Measurements from ENCODE around the gene SCFD2.

The SCFD2 gene

DNA sequence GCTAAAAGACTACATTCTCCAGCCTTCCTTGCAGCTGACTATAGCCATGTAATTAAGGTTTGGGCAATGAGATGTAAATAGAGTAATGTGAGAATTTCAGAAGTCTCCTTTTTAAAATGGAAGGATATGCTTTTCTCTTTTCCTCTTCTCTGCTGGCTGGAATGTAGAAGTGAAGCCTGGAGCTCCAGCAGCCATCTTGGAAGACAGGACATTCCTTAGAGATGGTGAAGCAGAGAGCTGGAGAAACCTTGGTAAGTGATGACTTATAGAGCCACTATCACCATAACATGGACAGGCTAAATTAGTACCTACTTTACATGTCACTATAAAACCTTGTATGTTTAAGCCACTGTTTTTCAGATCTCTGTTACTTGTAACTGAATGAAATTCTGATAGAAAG is 455.7 kb downstream of the SCFD2 start:
- no peak for DNase-seq

DNA sequence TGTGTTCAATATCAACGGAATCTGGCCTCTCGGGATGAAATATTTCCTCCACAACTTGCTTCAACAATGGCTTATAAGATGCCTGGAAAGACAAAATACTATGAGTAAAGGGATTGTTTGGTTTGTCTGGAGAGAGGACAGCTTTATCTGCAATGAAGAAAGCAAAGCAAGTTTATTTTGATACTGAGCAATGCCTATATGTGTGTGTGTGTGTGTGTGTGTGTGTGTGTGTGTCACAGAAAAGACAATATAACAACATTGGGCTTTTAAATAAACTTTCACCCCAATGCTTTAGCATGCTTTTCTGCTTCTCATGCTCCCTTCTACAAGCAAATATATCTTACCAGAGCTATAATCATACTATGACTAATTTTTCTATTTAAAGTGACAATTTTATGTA is 458.4 kb downstream of the SCFD2 start:
- DNase-seq = no peak

DNA sequence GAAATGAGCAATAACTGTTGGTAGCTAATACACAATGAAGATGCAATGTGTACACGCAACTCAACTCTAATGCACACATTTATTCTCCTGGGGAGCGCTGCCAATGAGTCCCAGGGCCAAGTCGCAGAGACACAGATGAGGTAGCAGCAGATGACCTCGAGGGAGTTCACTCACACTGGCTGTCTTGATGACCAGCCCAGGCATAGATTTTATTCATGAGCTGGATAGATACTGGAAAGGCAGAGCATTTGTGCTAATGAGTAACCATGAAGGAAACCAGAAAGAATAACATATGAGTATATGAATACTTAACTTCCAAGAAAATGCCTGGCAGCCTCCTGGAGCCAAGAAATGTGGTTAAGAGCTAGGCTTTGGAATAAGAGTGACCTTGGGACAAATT is 461.4 kb downstream of the SCFD2 start:
- DNase-seq = no peak

DNA sequence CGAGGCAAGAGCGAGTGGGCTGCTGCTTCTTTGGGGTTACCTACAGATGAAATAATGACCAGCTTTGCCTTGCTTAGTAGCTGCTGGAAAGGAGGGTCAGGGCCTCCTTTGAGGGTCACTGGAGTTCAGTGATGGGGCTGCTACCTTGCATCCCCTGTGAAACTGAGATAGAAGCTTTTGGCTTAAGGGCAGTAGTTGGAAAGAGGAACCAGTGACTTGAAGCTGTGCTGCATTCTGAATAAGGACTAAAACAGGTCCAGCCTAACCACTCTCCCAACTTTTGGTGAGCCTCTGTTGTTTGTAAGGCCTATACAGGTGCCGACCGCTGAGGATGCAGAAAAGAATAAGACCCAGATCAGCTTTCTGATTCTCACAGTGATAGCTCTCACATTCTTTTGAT is 462.6 kb downstream of the SCFD2 start:
- no peak for DNase-seq

DNA sequence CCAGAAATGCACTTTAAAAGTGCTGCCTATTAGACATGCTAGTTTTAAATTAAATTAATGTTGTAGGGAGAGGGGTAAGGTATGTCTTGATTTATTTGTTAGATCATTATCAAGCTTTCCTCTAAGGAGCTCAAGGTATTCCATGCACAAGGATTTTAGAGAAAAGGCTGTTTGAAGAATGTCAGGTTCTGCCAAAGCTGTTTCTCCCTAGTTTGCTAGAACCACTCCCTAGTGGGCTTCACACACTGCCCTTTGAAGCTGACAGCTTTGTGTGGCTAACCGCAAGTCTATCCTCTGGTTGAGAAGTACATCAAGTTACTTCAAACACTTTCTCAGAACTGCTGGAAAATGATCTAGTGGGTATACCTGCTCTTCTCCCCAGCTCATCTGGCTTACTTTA is 471.4 kb downstream of the SCFD2 start:
- no peak for DNase-seq

DNA sequence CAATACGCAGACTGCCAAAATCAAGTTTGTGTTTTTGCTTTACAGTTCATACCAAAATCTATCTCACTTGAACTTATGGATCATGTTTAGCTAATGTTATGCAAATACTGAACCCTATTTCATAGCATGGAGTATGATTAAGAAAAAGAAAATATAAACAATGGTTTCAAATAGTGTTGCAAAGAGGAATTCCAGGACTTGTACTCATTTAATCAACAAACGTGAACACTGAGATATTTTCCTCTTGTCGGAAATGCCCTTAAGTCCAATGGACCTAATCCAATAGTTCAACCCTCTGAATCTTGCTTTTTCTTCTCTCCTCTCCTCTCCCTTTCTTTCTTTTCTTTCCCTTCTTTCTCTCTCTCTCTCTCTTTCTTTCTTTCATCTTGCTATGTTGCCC is 473.0 kb downstream of the SCFD2 start:
- no peak for DNase-seq

DNA sequence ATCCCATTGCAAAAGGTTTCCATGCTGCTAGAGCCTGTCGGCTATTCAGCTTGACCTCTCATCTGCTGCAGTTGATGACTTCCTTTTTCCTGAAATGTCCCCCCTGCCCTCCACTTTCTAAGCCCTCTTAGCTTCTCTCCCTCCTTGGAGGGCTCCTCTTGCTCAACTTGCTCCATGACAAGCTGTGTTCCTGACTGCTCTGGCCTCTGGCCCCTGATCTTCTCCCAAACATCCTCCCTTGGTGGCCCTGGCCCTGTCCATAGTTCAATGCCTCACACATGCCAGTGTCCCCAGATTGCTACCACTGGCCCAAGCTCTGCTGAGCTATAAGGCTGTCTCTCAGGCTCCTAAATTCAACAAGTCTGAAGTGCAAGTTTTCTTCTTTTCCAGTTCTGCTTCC is 474.1 kb downstream of the SCFD2 start:
- DNase-seq = no peak

DNA sequence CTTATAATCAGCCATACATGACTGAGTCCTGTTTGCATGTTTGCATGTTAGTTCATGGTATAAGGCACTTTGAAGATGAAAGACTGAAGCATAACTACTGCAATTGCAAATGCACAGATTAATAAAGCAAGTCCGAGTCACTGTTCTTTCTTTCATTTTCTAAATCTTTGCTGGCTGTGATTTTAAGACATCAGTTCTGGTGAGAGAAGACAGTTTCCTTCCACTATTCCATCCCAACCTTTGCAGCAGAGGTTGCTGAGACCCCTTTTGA is 475.4 kb downstream of the SCFD2 start:
- DNase-seq = no peak

DNA sequence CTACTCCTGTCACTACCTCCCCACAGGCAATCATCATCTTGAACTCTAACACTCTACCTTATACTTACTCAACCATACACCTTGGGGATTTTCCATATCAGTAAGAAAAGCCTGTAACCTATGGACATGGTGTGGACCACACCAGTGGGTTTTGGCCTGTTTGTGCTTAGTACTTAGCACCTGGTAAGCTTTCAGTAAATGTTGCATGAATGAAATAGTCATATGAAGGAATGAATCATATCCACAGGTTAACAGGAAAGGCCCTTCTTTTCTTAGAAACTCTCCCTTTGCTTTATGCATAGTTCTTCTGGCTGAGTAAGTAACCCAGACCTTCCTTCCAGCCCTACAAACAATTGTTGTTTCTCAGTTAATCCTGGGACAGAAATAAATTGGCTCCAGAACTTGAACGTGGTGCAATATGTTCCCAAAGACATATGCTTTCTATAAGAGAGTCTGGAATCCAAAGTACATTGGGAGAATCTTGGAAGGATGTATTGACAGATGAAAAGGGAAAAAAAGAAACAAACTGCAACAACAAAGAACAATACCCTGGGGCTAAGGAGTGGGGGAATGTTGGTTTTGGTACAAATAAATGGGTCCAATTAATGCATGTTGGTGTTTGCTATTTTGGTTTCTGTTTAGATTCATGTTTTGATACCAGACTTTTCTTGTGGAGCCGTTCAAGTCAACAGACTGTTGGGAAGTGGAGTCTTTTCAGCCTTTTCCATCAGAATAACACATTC is 475.9 kb downstream of the SCFD2 start:
- DNase-seq = peak in 1 of 2 experiments; percentile 23

DNA sequence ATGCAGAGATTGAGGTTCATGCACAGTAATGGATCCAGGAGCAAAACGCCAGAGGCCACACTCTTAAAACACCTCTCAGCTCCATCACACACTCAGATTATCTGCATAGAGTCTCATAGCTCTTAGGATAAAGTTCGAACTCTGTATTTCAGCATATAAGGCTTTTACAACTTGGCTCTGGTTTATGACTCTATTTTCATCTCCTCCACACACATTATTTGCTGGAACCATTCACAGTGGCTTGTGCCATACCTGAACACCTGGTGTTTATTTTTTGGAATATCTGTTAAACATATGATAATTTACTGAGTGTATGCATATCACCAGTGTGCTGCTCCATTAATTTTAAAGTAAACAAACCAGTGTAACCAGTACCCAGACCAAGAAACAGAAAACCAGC is 476.5 kb downstream of the SCFD2 start:
- peak in 1 of 2 experiments; percentile 50 for DNase-seq

DNA sequence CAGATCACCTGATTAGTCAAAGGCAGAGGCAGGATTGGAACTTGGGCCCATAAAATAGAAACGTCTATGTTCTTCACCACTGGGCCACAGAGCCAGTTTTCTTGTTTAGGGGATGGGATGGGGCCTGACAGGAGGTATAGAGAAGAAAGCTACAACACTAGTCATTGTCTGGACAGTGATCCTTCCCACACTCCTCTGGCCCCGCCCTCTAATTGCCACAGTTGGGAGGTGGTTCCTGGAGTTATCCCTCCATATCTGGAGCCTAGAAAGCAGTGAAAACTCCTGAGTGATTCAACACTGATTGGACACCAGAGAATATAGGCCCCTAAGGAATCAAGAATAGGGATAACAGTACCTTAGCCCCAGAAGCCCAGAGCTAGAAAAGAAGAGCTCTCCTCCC is 480.9 kb downstream of the SCFD2 start:
- no peak for DNase-seq

DNA sequence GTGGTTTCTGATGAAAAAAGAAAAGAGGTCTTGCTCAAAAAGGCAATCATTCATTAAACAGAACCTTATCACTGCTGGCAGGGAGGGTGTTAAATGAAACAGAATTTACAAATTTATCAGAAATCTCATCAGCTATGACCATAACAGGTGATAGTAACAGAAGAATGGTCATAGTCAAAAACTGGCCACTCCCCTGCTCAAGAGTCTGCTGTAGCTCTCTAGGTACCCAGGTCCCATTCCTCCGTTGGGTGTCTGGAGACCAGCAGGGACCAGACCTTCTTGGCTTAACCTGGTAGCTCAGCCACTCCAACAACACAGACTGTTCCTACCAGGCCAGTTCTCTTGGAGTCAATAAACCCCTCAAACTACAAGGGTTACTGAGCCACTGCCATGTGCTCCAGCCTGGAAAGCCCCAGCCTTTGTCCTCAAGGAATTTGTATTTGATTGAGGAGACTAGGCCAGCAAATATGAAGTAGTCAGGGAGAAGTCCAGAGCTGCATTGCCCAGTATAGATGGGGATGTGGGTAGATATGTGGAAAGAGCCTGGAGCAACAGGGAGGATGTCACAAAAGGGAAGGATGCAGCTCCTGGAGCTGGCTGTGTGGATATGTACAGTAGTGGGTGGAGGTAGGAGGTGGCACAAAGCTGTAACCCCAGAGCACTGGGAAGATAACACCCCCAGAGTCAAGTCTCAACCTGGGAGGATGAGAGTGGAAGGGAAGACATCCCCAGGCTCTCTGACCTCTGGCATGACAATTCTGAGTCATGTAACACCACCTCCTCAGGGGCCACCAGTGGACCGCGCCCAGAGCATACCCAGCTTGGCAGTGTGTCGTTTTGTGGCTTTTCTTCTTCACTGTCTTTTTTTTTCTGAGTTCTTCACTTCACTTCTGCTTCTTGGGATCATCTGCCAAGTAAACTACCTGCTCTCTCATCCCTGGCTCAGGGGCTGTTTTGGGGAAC is 481.9 kb downstream of the SCFD2 start:
- no peak for DNase-seq

DNA sequence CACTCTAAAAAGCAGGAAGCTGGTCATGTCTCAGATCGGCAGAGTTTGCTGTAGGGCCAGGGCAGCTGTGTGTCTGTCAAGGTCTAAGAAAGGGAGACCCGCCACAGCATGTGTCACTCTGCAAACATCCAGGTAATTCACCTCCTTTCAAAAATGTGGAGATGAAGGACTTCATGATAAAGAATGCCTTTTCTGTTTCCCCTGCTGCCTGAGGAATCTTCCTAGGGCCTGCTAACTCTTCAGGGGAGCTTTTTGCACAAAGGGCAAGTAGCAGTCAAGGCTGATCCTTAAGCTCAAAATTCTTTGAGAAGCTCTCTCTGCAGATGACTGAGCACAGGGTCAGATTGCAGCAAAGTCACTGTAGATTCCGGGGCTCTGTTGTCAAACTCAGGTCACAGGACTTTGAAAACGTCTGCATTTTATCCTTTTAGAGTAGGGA is 482.7 kb downstream of the SCFD2 start:
- DNase-seq = no peak

DNA sequence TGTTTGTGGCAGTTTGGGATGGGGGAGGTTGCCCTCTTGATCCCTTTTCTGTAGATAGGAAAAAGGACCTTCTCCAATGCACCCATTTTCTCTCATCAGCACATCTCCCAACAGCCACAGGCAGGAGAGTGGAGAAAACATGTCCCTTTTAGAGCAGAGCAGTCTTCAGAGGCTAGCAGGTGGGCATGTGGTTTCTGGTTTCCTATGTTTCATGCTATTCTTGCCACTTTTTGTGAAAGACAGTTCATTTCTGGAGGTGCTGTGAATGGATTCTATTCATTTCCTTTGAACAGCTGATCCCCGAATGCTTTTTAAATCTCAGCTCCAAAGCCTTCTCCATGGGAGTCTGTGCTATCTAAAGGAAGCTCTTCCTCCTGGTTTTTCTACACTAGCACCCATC is 484.9 kb downstream of the SCFD2 start:
- DNase-seq = no peak

DNA sequence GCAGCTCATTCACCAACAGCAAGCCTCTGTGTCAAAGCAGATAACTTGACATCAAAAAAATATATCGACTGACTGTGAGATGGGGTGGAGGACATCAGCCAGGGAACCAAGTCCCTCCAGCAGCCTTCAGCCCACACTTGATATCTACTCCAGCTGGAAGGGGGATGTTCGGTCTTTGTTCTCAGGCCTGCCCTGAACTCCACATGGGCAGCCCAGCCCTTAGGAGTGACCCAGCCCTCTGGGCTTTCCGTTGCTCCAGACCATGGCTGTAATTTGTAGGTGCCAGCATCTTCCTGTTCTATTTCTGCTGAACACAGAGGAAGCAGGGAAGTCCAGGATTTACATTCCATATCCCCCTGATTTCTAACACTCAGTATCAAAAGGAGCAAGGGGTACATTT is 486.4 kb downstream of the SCFD2 start:
- DNase-seq = no peak

DNA sequence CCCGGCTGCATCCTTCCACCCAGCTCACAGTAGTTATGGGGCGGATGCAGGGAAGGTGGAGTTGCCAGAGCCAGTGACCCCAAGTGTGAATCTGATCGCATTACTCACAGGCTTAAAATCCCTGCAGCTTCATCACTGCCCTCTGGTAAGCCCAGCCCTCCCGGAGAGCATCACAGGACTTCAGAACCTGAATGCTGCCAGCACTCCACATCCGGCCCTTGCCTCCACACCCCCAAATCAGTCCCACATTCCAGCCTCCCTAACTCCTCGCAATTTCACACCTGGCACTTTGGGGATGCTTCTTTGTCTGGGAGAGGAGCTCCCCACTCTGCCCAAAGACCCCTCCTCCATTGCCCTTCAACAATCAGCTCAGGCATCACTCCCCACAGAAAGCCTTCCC is 488.2 kb downstream of the SCFD2 start:
- no peak for DNase-seq

DNA sequence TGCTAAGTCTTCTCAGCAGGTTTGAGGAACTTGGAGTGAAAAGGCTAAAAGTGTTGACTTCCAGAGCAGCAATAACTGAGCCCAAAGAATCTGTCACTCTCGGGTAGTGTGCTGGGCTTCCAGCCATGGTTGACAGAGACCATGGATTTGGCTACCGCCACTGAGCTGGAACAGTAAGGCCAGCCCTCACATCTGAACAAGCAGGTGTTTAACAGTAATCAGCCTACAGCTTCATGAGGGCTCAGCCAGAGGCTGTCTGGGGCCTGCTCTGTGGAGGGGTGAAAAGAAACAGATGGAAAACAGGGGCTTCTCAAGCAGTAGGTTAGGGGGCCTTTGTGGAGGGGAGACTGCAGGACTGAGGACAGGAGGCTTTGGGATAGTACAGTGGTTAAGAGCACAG is 488.8 kb downstream of the SCFD2 start:
- DNase-seq = peak in 1 of 2 experiments; percentile 28

DNA sequence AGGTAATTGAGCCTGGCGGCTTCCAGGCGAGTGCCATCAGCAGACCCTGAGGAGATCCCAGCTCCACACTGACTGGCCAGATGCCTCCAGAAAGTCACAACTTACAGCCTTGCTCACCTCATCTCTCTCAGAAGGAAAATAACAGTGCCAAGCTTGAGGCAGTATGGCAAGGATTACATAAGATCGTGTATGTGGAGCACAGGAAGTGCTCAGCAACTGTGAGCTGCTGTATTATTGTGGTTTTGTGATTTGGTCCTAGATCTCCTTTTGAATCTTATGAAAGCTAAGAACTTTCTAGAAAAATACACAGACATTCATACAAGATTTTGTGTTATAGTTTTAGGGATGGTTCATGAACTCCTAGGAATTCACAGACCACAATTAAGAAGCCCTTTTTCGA is 489.8 kb downstream of the SCFD2 start:
- DNase-seq = no peak

DNA sequence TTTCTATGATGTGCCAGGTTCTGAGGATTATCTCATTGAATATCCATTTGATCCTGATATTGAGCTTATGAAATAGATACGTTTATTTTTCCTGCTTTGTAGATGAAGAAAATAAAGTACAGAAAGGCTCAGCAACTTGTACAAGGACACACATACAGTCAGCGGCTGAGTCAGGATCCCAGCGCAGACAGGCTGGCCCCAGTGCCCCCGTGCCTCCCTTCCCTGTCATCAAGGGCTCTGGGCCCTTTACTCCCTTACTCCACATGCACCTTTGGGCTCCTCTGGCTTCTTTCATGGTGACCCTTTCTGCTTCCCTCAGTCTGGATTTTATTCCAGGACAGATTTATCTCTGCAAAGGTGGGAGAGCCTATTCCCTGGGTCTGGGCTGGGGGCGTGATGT is 490.9 kb downstream of the SCFD2 start:
- no peak for DNase-seq

DNA sequence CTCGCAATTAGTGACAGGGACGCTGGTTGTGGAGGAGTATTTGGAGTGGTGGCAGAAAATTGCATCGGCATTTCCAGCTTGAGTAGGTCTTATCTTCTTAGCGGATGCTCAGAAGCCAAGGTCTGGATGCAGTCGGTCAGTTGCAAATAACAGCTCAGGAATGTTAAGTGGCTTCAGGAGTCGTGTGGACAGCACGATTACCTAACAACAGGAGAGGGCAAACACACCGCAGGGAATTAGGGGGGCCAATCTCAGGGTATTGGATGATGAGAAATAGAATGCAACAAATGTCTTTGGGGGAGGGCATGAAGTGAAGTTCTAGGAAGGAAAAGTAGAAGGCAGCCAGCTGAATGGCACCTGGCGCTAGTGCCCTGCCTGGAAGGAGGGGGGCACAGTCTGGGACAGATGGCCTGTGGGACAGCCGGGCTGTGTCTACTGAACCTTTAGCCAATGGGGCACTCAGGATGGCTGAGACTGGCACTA is 492.0 kb downstream of the SCFD2 start:
- no peak for DNase-seq

DNA sequence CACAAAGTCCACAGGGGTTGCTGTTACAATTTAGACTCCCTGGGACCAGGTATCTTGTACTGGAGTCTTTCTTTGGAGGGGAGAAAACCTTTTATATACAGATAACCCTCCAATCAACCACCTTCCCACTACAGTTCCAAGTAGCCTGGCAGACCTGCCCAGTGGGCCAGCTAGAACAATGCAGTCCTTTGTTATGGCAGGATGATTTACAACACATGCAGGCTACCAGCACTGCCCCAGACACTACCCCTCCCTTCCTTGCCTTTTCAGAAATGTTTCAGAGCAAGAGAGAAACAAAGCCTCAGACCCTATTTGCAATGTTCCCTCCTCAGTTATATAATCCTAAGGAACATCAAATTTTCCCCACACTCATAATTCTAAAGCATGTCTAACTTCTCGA is 492.7 kb downstream of the SCFD2 start:
- no peak for DNase-seq

DNA sequence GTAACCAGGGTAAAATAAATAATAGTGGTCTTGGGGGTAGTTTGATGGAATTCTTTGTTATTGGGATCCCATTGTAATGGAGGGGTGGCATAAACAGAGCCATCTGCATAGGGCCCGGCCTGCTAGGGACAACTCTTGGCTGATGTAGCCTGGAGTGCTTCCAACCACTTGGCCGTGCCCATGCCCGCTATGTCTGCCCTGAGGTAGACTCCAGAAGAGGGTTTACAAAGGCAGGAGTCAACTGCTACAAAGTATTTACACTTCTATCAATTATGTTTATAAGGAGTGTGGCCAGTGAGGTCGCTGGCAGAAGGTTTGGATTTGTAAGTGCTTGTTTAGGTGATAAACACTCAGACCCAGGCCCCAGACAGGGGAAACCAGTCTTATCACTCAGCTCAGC is 495.6 kb downstream of the SCFD2 start:
- DNase-seq = peak in 1 of 2 experiments; percentile 14

DNA sequence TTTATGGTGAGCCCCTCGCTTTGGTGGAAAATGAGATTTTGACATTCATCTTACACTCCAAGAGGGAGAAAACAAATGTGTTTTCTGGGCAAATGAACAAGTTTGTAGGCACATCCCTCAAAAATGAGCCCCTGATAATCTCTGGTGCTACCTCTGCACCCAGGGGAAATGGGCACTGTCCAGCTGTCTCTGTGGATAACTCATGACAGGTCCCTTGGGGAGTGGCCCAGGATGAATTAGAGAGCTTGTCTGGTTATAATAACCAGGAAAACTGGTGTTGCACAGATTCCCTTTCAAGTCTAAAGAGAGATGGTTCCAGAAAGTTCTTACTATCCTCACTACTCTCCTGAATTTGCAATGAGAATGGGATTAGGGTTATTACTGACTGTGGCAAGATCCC is 496.2 kb downstream of the SCFD2 start:
- DNase-seq = no peak

DNA sequence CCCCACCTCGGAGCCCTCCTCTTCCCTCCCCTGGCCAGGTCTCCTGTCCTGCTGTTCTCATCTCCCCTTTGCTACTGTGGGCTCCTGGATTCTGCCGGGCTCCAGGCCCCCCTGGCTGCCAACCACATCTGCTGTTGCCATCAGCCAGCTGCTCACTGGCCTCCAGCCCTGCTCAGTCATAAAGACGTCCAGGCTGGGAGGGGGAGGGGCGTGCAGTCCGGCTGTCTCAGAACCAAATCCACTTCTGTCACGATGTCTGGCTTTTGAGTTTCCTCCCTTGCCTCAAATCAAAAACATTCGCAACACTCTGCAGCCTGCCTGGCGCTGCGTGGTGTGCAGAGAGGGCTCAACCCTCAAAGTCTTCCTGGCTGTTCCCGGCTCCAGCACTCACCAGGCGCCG is 496.7 kb downstream of the SCFD2 start:
- DNase-seq = peak in 1 of 2 experiments; percentile 9
